G401 (cell line): ENCODE data around the gene TBKBP1. TPM values are rescaled to one million over a fixed set of nuclear protein-coding genes. Genes with fewer than 3 reads are reported as not detected.

ENCODE experiments used
- DNase-seq: peaks from one replicate; pipeline ENCODE4 v3.0.0-alpha.2; 2015; ENCODE audit warnings: low spot score
- in situ Hi-C: cut with HindIII; loops from 2 replicates; pipeline ENCODE4 v1.10.0; 2016; ENCODE audit warnings: low sequenced_read_pairs, mixed read lengths
- total RNA-seq: library from RNA; depleted of rRNA; stranded (reverse); fragments of >200 nt; shearing (Covaris generic); gene quantifications from 2 replicates; pipeline ENCODE4 v1.2.3, GENCODE V29; 2014; rRNA removed

Gene TBKBP1
- 18.9 and 32.5 TPM in 2 replicates for total RNA-seq

GRCh38 chr17:47693731-47694580 lies at the start of gene TBKBP1:
TSS of gene TBKBP1 (plus strand) at chr17:47694161. CDS start at chr17:47696113, 1,952 bp downstream.
- peak; percentile 56 for DNase-seq
- in situ Hi-C loops: no loop called here

- DNase-seq: no peak
- in situ Hi-C loops: no loop called here
These were observed 49.6 kb upstream of the TBKBP1 start for GRCh38 chr17:47644324-47644723.

GRCh38 chr17:47649153-47649971 lies 44.6 kb upstream of the TBKBP1 start, which contains the start of gene KPNB1:
TSS of gene KPNB1 (plus strand) at chr17:47649919. CDS start at chr17:47650245, 326 bp downstream.
- in situ Hi-C loops: no loop called here
- peak; percentile 100 for DNase-seq

GRCh38 chr17:47649972-47650524 lies 43.9 kb upstream of the TBKBP1 start:
- no peak for DNase-seq
- in situ Hi-C loops: no loop called here

- peak; percentile 95 for DNase-seq
- in situ Hi-C loops: no loop called here
These were observed 43.1 kb upstream of the TBKBP1 start for GRCh38 chr17:47650525-47651522.

GRCh38 chr17:47651704-47652103 lies 42.3 kb upstream of the TBKBP1 start:
- in situ Hi-C loops: no loop called here
- DNase-seq: no peak

GRCh38 chr17:47652570-47652969 lies 41.4 kb upstream of the TBKBP1 start:
- in situ Hi-C loops: no loop called here
- DNase-seq: no peak

GRCh38 chr17:47653442-47653841 lies 40.5 kb upstream of the TBKBP1 start:
- in situ Hi-C loops: no loop called here
- no peak for DNase-seq

GRCh38 chr17:47654991-47655390 lies 39.0 kb upstream of the TBKBP1 start:
- in situ Hi-C loops: no loop called here
- DNase-seq: no peak

GRCh38 chr17:47660064-47660492 lies 33.9 kb upstream of the TBKBP1 start:
- in situ Hi-C loops: no loop called here
- no peak for DNase-seq

- DNase-seq: peak; percentile 82
- in situ Hi-C loops: no loop called here
These were observed 29.9 kb upstream of the TBKBP1 start for GRCh38 chr17:47663912-47664623.

GRCh38 chr17:47664624-47664941 lies 29.4 kb upstream of the TBKBP1 start:
- no peak for DNase-seq
- in situ Hi-C loops: no loop called here

- no peak for DNase-seq
- in situ Hi-C loops: no loop called here
These were observed 28.3 kb upstream of the TBKBP1 start for GRCh38 chr17:47665655-47666054.

- no peak for DNase-seq
- in situ Hi-C loops: no loop called here
These were observed 24.9 kb upstream of the TBKBP1 start for GRCh38 chr17:47669081-47669480.

GRCh38 chr17:47670064-47670463 lies 23.9 kb upstream of the TBKBP1 start:
- in situ Hi-C loops: no loop called here
- no peak for DNase-seq

GRCh38 chr17:47674499-47674898 lies 19.5 kb upstream of the TBKBP1 start:
- in situ Hi-C loops: no loop called here

GRCh38 chr17:47675380-47676198 lies 18.4 kb upstream of the TBKBP1 start:
- DNase-seq: no peak
- in situ Hi-C loops: no loop called here

More at GRCh38 chr17:47674499-47674898, 19.5 kb upstream of the TBKBP1 start:
- no peak for DNase-seq

- DNase-seq: no peak
- in situ Hi-C loops: no loop called here
These were observed 17.8 kb upstream of the TBKBP1 start for GRCh38 chr17:47676199-47676472.
